ENCODE results near the gene RAB31.
"Not testable (repeated sequence)": the region's sequence is repeated elsewhere in the genome, so short reads cannot be mapped to it uniquely, and the experiment has no call there.

Gene RAB31

DNA sequence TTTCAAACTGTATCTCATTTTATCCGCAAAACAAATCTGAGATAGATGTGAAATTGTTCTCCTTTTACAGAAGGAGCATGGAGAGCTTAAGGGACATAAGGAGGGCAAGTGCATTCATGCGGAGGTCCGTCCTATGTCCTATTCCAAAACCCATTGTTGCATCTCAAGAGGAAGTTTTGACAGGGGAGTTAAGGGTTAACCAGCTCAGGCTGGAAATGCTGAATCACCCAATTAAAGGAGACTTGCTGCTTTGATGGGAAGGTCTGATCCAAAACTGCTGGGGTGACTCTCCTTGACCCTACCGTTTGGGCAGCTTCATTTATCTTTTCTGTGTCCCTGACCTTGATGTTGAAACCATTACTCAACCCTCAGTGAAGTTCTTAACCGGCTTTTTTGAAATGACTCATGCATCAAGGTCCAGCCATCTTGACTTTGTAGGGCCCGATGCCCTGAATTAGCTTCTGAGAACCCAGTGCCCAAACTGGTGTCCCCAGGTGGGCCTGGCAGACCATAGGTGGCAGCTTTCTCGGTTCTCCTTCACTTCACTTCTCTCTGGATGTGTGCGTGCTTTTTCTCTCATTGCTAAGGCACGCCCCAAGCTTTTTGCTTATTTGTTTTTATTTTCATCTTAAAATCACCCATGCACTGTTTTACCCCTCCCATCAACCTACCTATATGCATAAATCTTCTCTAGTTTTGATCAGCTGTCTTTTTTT is 161.8 kb downstream of the RAB31 start:
- no peak for DNase-seq

DNA sequence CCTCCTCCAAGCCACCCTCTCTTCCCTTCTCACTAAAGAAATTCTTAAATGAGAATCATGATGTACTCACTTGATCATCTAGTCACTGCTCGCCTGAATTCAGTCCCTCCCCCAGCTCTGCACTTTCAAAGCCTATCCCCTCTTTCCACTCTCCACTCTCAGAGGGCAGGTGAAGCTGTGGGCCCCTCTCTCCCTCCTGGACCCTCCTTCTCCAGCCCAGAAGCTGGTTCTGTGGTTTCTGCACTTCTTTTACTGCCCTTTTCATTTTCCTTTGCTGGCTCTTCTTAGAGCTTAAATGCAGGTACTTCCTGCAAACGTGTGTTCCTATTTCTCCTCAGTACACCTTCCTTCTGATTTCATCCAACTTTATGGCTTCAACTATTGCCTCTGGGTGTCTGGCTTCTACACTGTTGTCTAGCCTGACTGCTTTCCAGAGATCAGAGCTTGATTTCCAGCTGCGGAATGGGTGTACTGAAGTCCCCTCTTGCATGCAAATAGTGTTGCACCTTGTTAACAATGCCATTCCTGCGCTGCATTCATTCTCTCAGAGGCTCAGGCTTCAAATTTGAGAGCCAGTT is 162.4 kb downstream of the RAB31 start:
- DNase-seq: no peak

GRCh38 chr18:9871244-9871746 is 163.2 kb downstream of the RAB31 start:
- DNase-seq: no peak

- no peak for DNase-seq
These were observed 164.7 kb downstream of the RAB31 start for GRCh38 chr18:9872823-9873222.

DNA sequence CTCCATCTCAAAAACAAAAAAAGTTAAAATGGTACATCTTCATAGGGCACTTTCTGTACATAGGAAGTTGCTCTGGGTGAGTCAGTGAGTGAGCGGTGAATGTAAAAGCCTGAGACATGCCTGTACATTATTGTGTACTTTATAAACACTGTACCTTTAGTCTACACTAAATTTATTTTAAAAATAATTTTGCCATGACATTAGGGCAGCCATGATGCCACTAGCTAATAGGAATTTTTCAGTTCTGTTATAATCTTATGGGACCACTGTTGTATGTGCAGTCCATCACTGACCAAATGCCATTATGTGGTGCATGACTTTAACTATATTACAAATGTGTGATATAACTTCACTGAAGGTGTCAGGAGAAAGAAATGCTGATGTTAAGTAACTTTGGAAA is 166.6 kb downstream of the RAB31 start:
- no peak for DNase-seq

GRCh38 chr18:9876212-9876866 is 168.2 kb downstream of the RAB31 start:
- DNase-seq: no peak

GRCh38 chr18:9876867-9877654 is 169.0 kb downstream of the RAB31 start:
- no peak for DNase-seq

DNA sequence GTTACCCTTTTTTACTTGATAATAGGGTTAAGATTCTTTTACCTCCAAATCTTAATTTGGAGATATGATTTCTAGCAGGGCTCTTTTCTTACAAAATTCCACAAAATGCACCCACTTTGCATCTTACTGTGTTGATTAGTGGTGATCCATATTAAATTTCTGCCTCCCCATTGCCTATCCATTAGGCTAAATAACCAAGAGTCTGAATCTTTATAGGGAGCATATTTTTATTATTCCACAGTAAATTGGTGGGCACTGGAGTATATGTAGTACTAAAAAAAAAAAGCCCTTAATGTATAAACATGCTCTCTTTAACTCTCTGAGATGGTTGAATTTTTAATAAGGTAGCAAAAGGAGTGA is 169.5 kb downstream of the RAB31 start:
- no peak for DNase-seq

DNA sequence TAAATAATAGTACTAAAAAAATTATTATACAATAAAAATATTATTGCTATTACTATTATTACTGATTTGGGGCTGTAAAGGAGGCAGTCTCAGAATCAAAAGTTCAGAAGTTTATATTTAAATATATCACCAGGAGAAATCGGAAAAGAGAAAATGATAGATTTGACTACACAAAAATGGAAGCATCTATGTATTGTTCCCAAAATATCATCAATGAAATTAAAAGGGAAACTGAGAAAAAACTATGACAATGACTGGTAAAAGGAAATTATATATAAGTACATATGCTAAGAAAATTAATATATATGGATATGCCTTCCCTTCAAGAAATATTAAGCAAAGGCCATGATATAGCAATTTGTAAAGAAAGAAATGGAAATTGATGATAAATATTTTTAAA is 170.0 kb downstream of the RAB31 start:
- DNase-seq: no peak

GRCh38 chr18:9878783-9879242 is 170.7 kb downstream of the RAB31 start:
- no peak for DNase-seq

GRCh38 chr18:9884090-9884489 is 176.0 kb downstream of the RAB31 start:
- no peak for DNase-seq

DNA sequence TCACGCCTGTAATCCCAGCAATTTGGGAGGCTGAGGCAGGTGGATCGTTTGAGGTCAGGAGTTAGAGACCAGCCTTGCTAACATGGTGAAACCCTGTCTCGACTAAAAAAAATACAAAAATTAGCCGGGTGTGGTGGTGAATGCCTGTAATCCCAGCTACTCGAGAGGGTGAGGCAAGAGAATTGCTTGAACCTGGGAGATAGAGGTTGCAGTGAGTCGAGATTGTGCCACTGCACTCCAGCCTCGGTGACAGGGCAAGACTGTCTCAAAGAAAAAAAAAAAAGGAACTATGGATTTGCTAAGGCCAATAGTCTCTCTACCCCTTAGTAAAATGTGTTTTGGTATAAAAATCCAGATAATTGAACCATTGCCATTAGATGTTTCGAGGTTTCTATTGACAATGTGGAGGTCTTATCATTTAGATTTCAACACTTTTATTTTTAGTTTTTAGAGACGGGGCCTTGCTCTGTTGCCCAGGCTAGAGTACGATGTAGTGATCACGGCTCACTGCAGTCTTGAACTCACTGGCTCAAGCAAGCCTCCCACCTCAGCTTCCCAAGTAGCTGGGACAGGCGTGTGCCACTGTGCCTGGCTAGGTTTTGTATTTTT is 176.5 kb downstream of the RAB31 start:
- no peak for DNase-seq

DNA sequence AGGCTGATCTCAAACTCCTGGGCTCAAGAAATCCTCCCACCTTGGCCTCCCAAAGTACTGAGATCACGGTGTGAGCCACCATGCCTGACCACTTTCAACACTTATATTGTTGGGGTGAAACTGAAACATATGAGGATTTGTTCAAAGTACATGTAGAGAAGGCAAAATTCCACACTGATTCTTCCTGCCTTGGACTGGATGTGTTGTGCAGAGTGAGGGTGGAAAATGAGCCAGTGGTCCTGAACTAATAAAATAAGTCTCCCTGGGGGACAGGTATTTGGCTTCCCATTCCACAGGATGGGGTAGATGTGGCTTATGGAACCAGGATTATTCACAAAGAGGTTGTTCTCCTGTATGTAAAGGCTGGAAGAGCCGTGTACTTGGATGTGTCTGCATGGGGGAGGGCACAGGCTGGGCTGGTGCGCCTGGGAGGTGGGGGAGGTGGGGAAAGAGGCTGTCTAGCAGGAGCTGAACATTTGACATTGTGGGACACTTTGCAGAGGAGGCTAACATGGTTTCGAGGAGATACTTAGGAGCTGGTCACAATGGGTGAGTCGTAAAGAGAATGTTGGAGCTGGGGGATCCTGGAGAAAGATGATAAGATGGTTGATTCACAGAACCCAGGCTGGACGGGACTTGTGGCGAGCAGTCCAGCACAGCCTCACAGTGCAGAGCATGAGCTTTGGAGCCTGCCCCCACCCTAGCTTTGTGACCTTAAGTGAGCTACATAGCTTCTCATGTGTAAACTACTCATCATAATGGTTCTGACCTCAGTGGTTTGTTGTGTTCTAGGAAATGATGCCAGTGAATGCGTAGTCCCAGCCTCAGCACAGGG is 177.3 kb downstream of the RAB31 start, which contains the start of gene TXNDC2:
Gene TXNDC2, plus strand, starts transcription at position 804 of the 835 bp plus-strand sequence. CDS start 708 bp downstream, outside the sequence.
- no peak for DNase-seq

DNA sequence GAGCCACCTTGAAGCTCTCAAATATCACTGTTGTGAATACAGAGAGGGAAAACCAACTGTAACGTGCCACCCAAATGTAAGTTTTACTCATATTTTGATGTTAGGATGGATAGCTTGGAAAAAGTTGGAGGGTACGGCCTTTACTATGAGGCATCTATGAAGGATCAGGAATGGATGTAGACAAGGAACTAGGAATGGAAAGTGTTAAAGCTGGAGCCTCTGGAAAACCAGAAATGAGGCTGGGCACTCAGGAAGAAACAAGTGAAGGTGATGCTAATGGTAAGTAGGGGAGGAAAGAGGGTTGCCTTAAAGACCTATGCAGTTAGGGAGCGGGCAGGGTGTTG is 177.9 kb downstream of the RAB31 start:
- no peak for DNase-seq

GRCh38 chr18:9887992-9888391 is 179.9 kb downstream of the RAB31 start:
- no peak for DNase-seq

GRCh38 chr18:9890196-9890595 is 182.1 kb downstream of the RAB31 start:
- DNase-seq: no peak

DNA sequence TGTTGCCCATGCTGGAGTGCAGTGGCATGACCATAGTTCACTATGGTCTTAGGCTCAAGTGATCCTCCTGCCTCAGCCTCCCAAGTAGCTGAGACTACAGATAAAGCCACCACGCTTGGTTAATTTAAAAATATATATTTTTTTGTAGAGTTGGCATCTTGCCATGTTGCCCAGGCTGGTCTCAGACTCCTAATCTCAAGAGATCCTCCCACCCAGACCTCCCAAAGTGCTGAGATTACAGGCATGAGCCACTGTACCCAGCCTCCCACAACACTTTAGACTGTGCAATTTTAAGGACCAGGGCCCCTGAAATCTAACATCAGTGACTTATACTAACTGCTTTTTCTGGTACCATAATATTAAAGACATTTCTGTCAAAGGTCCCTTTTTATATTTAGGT is 182.9 kb downstream of the RAB31 start:
- DNase-seq: no peak

DNA sequence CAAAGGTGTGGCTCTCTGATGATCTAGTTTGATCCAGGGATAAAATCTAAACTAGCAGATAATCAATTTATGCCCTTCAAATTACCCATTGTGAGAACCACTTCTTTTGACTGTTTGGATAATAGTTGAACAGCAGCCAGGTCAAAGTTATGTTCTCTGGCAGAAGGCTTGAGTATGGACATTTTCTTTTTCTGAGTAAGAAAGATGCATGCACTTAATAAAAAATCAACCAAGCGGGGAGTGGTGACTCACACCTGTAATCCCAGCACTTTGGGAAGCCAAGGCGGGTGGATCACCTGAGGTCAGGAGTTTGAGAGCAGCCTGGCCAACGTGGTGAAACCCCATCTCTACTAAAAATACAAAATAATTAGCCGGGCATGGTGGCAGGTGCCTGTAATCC is 183.4 kb downstream of the RAB31 start:
- DNase-seq: not testable (repeated sequence)

DNA sequence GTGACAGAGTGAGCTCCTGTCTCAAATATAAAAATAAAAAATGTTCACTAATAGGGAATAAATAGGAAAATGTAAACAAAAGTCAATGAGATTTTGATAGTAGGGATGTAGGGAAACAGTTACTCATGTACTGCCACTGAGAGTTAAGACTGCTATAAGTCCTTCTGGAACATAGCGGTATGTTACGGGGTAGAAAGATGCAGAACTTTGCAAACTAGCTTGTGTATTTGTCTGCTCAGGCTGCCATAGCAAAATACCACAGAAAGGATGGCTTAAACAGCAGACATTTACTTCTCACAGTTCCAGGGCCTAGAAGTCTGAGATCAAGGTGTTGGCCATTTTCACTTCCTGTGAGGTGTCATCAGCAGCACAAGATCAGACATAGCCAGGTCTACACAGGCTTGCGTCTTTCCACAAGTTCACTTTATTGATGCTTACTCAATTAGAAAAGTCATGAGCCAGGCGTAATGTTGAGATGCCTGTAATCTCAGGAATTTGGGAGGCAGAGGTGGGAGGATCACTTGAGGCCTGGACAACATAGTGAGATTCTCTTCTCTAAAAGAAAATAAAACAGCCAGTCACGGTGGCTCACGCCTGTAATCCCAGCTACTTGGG is 186.5 kb downstream of the RAB31 start:
- no peak for DNase-seq

GRCh38 chr18:9897129-9897528 is 189.0 kb downstream of the RAB31 start:
- no peak for DNase-seq

GRCh38 chr18:9897787-9898291 is 189.7 kb downstream of the RAB31 start:
- DNase-seq: not testable (repeated sequence)
